ENCODE results near the gene PLCG1. TPM values are rescaled to one million over a fixed set of nuclear protein-coding genes. Genes with fewer than 3 reads are reported as not detected.

Gene PLCG1
- total RNA-seq (10 to 100 TPM; 32.5 to 72.2 (median 55.9) TPM), polyA plus RNA-seq (10 to 100 TPM; 37.9 to 44.9 TPM)
- long read RNA-seq, donor 1, partial matches to known transcripts = 1 of 9 reads
- long read RNA-seq, donor 1, other reads (novel, unspliced or antisense) = 8 of 9 reads
- long read RNA-seq, donor 2, partial matches to known transcripts = 13 of 17 reads
- long read RNA-seq, donor 2, other reads (novel, unspliced or antisense) = 4 of 17 reads
- long read RNA-seq, donor 3, partial matches to known transcripts = 2 of 5 reads
- long read RNA-seq, donor 3, other reads (novel, unspliced or antisense) = 3 of 5 reads

DNA sequence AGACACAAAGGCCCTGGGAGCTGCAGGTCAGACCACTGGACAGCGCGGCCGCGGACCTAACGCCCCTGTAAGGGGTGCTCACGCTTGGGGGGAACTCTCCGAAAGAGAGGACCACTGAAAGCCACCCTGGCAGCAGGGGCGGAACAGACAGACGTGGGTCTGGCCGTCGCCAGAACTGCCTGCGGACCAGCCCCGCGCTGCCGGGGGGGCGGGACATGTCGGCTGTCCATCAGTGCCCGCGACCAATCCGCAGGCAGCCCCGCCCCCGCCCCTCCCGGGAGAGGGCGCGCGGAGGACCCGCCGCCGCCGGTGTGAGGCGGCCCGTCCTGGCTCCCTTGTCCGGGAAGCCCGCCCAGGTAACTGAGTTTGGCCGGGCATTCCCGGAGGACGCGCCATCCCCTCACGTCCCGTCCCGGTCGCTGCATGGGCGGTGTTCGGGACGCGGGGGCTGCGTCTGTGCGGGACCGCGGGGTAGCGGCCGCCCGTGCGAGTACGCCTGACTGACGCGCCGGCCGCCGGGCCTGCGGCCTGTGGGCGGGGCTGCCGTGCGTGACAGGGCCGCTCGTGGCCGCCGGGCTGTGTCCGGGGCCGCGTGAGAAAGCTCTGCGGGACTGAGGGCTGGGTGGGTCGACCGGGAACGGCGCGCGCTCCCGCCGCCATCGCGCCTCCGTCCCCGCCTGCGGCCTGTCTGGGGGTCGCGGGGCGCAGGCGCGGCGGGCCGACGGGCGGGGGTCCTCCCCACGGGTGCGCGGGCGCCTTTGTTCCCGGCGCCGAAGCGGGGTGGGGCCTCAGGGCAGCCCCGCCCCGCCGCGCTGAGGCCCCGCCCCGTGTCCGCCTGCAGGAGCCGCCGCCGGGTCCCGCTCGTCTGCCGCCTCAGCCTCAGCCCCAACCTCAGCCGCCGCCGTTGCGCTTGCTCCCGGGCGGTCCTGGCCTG is at the start of gene PLCG1:
Gene PLCG1, plus strand, starts transcription at position 864 of the 934 bp plus-strand sequence. CDS start 99 bp downstream, outside the sequence.
- DNase-seq (peak; percentile 91 to 95 (median 93)), ATAC-seq (peak; percentile 76 to 89 (median 85))
- Histone ChIP-seq H3K4me1 (peaks cover 6 to 52% (median 43%) of the 10 kb centered on the region in 12 donors), H3K27me3 (peaks cover 0 to 4% (median 0%) of the 10 kb centered on the region in 9 donors), H3K9me3 (no peaks in the 10 kb centered on the region), H3K4me3 (peak within 1 kb of the TSS; percentile 56 to 100 (median 94)), H3K36me3 (no peaks in the 10 kb centered on the region), H3K27ac (peak within 1 kb of the TSS; percentile 89 to 100 (median 98))
- intact Hi-C loops (cut with DNase I) = loop anchor here in 7 of 10 donors (1.0 to 10.0 kb wide), 13 partner anchors 35 to 555 kb away; partner anchors contain the start of genes LPIN3 (in 3 of the 7) and ZHX3 (in 1 of the 7)
- WGBS, 4 donors = 0 to 1% (median 0%) methylated on average over 33 to 121 of the region's 121 CpGs
- TF ChIP-seq POLR2A (IDR thresholded peaks at IDR 0.05) = peak; percentile 38 to 85
- TF ChIP-seq, protein P1, sequence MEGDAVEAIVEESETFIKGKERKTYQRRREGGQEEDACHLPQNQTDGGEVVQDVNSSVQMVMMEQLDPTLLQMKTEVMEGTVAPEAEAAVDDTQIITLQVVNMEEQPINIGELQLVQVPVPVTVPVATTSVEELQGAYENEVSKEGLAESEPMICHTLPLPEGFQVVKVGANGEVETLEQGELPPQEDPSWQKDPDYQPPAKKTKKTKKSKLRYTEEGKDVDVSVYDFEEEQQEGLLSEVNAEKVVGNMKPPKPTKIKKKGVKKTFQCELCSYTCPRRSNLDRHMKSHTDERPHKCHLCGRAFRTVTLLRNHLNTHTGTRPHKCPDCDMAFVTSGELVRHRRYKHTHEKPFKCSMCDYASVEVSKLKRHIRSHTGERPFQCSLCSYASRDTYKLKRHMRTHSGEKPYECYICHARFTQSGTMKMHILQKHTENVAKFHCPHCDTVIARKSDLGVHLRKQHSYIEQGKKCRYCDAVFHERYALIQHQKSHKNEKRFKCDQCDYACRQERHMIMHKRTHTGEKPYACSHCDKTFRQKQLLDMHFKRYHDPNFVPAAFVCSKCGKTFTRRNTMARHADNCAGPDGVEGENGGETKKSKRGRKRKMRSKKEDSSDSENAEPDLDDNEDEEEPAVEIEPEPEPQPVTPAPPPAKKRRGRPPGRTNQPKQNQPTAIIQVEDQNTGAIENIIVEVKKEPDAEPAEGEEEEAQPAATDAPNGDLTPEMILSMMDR (IDR thresholded peaks at IDR 0.05) = peak in 1 of 12 donors; percentile 12

- DNase-seq (no peak), ATAC-seq (no peak)
- H3K9me3 ChIP-seq = no peaks in the 10 kb centered on the region
- no peaks in the 10 kb centered on the region for H3K27me3 ChIP-seq
- H3K36me3 ChIP-seq = peaks cover 0 to 92% (median 81%) of the 10 kb centered on the region in 9 donors
- H3K4me3 ChIP-seq = no peak overlapping the region
- 89 to 97% (median 94%) methylated on average over 3 of the region's 3 CpGs for WGBS, 4 donors
- intact Hi-C loops (cut with DNase I) = no loop called here
- TF ChIP-seq POLR2A (IDR thresholded peaks at IDR 0.05) = no peak
- TF ChIP-seq, protein P1 (IDR thresholded peaks at IDR 0.05) = no peak
- no peak overlapping the region for H3K27ac ChIP-seq
- H3K4me1 ChIP-seq = peaks cover 0 to 9% (median 0%) of the 10 kb centered on the region in 12 donors
Measured at GRCh38 chr20:41087777-41088176, 49.6 kb upstream of the PLCG1 start.

DNA sequence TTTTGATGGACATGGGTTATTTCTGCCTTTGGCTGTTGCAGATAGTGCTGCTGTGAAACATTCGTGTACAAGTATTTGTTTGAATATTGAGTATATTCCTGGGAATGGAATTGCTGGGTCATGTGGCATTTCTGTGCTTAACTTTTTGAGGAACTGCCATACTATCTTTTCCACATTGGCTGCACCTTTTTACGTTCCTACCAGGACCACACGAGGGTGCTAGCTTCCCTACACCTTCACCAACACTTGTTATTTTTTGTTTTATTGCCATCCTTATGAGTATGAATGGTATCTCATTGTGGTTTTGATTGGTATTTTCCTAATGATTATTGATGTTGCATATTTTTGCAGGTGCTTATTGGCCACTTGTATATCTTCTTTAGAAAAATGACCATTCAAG is 47.8 kb upstream of the PLCG1 start:
- Histone ChIP-seq H3K27ac (no peak overlapping the region), H3K27me3 (no peaks in the 10 kb centered on the region), H3K4me1 (peaks cover 0 to 15% (median 0%) of the 10 kb centered on the region in 12 donors), H3K9me3 (no peaks in the 10 kb centered on the region), H3K4me3 (no peak overlapping the region), H3K36me3 (peaks cover 0 to 92% (median 81%) of the 10 kb centered on the region in 9 donors)
- ATAC-seq = no peak
- no peak for DNase-seq
- 84 to 94% (median 92%) methylated on average over 3 of the region's 3 CpGs for WGBS, 4 donors
- intact Hi-C loops (cut with DNase I) = no loop called here
- TF ChIP-seq POLR2A (IDR thresholded peaks at IDR 0.05) = no peak
- TF ChIP-seq, protein P1 (IDR thresholded peaks at IDR 0.05) = no peak
